GM21526 (cell line): ENCODE measurements around the gene CCDC91.

Experiments
- ATAC-seq: cut with Tn5 transposase; IDR thresholded peaks from one replicate; pipeline ENCODE4 v1.9.1; 2021; ENCODE audit warnings: moderate library complexity; ENCODE audit not compliant: unreplicated experiment, low FRiP score

Gene CCDC91

DNA sequence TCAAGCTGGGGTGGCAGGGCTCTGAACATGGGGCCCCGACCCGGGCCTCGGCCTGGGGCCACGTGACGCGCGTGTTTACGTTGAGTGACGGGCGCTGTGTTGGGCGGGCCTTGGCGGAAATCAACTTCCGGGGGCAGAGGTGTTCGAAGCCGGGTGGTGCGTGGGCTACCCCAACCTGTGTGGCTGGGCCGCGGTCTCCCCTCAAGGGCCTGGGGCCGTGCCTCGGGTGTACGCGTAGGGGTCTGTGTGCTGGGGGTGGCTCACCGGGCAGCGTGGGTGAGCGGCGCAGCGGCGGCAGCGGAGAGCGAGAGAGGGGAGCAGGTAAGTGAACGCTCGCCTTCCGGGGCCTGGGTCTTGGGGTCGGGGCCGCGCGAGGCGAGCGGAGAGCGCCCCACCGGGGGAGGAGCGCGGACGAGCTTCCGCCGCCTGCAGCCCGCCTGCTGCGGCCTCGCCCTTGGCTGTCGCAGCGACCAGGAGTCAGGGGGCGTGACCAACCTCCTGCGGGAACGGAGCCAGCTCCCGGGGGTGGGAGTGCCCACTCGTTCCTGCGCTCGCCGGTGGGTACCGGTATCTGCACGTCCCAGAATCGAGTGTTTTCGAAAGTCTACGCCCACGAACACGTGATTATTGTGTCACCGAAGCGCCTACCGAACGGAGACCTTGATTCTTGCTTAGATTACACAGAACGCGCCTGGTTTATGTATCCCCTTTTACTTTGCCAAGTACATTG is at the start of gene CCDC91:
Gene CCDC91 (plus strand): TSS at position 136 of the 730 bp plus-strand sequence. CDS start 66,760 bp downstream, outside the sequence.
- ATAC-seq: peak; percentile 92

DNA sequence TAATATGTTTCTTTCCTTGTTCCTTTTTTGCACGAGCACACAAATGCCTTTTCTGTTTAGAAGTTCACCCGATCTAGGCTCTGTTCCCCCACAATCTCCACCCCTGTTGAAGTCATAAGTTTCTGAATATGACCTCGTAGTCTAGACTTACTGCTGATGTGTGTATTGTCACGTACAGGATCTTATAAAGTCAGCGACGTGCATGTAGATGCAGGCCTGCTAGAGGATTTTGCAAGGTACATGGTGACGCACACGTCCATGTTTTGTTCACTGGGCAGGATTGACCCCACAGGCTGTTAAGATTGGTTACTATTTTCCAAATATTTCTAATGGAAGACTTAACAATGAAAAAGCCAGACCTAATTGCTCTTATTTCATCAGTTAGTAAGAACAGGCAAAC is 46.2 kb upstream of the CCDC91 start:
- ATAC-seq: no peak

DNA sequence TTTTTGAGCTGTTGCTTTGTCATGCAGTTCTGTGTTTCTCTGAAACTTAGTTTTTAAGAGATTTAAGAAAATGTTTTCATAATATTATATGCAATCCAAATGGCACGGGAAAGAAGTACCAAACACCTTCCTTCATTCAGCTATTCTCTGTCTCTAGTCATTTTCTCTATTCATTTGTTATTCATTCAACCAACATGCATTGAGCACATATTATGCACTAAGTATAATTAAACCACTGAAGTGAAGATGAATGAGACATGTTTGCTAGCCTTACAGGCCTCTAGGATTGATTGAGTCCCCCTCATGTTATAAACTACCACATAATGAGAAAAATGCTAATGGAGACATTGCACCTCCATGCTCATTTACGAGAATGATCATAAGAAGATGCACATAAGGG is 45.7 kb upstream of the CCDC91 start:
- no peak for ATAC-seq

DNA sequence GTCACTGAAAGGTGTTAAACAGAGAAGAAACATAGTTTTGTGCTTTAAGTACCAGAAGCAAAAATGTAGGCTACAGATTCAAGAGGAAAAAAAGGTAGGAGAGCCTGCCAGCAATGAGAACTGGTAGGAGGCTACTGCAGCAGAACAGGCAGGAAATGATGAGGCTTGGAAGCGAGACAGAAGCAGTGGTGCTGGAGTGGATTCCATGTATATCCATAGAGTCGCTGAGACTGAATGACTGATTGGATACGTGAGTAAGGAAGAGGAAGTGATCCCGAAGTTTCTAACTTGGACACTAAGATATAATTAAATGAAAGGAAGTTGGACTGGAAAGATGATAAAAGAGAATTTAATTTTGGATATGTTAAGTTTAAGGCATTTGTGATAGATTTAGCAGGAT is 45.0 kb upstream of the CCDC91 start:
- no peak for ATAC-seq

DNA sequence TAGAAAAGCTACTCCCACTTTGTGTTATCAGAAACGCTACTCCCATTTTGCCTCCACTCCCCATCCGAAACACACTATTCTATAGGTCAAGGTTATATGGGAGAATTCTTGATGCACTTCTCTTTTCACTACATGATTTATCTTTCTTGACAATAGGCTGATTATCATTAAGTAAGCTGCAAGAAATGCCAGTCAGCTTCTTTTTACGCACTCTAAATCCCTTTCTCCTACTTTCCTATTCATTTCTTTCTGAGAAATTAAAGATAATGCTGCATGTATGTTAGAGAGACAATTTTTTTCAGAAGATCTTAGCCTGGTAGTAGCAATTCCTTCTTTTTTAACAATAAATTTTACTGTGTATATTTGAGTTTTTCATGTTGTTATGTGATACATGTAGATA is 41.0 kb upstream of the CCDC91 start:
- no peak for ATAC-seq

- no peak for ATAC-seq
Measured at GRCh38 chr12:28156362-28156761, 33.9 kb upstream of the CCDC91 start.

DNA sequence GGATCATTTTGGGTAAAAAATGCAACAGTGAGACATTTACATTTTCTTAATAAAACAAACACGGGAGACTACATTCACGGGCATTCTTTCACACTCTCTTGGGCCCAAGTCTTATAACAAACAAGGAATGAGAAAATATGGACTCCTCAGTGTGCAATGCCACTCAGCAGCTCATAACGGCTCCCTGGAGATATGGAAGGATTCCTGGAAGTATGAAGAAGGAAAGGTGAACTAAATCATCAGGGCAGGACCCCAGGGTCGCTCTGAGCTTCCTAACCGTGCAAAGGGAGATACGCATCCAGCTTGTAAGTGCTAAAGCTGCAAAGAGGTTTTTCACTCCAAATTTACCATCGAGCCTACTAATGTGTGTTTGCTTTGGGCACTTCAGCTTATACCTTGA is 33.5 kb upstream of the CCDC91 start:
- no peak for ATAC-seq

DNA sequence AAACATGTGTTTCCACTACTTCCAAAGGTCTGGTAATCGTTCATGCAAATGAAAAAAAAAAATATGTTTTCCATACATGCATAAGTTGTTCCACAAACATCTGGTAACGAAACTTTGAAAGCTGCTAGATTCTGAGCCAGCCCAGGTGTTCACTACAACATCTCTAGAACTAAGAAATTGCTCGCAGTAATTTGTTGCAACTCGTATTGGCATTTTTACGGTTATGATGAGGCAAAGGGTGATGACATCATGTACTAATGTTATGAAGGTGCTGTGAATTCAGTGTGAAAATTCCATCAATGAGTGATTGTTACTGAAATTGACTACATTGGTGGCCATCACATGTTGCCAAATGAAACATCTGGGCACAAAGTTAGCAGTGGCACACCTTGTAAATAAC is 31.9 kb upstream of the CCDC91 start:
- no peak for ATAC-seq

GRCh38 chr12:28159688-28160087 is 30.6 kb upstream of the CCDC91 start:
- no peak for ATAC-seq

GRCh38 chr12:28161697-28162096 is 28.6 kb upstream of the CCDC91 start:
- no peak for ATAC-seq

- no peak for ATAC-seq
Measured at GRCh38 chr12:28162697-28163096, 27.6 kb upstream of the CCDC91 start.

GRCh38 chr12:28164644-28165275 is 25.5 kb upstream of the CCDC91 start:
- ATAC-seq: no peak

- ATAC-seq: no peak
Measured at GRCh38 chr12:28167981-28168485, 22.2 kb upstream of the CCDC91 start.

DNA sequence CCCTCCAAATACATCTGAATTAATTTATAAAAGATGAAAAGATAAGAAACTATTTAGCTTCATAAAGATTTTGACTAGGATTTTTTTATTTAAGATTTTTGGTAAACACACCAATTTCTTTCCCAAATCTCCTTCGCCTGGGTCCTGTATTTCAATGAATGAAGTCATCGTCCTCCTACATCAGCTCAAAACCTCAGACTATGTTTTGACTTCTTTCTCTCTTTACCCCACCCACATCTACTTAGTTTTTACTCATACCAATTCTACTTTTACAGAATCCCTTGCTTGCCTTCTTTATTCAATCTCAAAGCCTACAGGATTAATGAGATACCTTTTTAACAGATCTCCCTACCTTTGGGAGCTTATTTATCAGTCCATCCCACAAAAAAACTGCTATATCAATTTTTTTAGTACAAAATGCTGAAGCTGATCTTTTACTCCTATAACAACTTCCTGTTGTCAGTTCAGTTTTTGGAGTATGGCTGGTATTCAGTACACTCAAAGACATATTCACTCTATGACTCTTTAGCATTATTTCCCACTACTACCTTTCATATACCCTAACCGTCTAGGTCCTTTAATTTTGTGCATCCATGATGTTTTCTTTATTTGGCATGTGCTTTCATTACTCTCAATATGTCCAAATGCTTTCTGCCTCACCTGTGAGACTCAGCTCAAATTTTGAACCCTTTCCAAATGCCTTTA is 18.7 kb upstream of the CCDC91 start:
- ATAC-seq: no peak

DNA sequence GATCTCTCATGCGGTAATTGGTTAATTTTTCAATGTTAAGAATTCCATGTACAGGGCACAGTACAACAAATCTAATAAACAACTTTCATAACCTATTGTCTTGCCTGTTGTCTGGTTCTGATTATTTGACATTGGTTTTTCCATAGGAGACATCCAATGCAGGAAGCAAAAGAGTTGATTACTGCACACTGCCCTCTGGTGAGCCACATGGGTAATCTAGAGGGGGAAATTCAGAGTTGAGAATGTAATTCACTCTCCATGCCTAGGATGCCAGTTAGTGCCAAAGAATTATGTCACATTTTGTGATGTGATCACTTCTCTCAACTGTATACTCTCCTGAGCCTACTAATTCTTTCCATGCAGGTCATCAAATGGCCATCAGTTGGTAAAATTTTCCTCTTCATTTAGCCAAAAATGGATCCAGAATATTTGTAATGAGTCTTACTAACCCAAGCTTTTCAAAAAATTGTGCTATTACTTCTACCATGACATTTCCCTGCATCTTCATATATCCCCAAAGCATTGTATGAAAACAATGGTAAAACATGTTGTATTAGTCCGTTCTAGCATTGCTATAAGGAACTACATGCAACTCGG is 17.7 kb upstream of the CCDC91 start:
- ATAC-seq: no peak

DNA sequence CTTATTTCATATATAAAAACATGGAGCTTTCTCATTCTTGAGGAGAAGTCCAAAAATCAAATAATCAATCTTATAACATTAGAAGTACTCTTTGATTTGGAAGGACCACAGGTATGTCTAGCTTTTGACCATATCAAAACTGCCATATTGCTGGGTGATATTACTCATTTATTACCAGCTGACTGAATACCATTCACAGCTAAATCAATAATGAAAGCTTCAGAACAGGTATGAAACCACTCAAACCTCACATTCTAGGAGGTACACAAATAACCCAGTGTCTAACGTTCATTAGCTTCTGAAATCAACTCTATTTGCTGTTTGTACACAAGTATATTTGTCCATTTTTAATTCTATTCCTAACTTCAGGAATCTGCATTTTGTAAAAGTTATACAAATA is 16.8 kb upstream of the CCDC91 start:
- no peak for ATAC-seq

DNA sequence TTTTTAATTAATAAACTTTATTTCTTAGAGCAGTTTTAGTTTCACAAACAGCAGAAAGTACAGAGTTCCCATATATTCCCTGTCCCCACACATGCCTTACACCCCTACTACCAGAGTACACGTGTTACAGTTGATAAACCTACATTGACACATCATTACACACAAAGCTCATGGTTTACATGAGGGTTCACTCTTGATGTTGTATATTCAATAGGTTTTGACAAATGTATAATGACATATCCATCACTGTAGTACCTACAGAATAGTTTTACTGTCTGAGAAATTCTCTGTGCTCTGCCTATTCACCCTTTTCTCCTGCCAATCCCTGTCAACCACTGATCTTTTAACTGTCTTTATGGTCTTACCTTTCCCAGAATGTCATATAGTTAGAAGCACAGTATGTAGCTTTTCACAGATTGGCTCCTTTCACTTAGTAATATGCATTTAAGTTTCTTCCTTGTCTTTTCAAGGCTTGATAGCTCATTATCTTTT is 15.1 kb upstream of the CCDC91 start:
- ATAC-seq: no peak

DNA sequence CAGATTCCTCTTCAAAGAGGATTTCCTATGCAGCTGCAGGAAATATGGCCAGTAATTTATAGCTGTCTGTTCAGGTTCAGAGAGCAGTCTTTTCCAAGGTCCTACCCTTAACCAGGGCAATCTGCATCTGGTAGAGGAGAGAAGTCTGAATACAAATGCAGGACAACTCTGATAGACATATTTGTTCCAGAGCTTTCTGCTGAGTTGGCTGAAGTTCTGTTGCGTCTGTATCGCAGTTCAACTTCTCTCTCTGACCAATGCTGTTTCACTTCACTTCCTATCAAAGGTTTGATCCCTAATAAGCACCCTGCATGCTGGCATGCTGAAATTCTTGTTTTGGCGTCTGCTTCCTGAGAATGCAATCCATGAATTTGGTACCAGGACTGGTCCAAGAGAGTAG is 14.0 kb upstream of the CCDC91 start:
- no peak for ATAC-seq

DNA sequence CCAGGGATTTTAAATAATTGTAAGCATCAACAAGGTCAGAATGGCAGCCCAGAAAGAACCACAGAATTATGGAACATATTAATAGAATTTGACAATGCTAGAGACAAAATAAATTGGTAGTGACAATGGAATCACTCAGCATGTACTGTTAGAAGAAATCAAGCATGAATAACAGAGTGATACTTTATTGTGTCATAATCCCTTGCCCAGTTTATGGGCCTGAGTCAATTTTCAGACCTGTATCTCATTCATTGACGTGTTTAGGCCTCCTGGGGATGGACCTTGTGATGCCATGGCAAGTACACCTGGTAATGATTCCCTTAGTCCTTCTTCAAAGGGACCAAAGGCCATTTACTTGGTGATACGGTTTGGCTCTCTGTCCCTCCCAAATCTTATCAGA is 12.8 kb upstream of the CCDC91 start:
- ATAC-seq: no peak

- no peak for ATAC-seq
Measured at GRCh38 chr12:28177905-28178304, 12.4 kb upstream of the CCDC91 start.

GRCh38 chr12:28178775-28179174 is 11.5 kb upstream of the CCDC91 start:
- no peak for ATAC-seq
